ENCODE data around the gene MAST1.
"Not testable (repeated sequence)": the region's sequence is repeated elsewhere in the genome, so short reads cannot be mapped to it uniquely, and the experiment has no call there.

The MAST1 gene

DNA sequence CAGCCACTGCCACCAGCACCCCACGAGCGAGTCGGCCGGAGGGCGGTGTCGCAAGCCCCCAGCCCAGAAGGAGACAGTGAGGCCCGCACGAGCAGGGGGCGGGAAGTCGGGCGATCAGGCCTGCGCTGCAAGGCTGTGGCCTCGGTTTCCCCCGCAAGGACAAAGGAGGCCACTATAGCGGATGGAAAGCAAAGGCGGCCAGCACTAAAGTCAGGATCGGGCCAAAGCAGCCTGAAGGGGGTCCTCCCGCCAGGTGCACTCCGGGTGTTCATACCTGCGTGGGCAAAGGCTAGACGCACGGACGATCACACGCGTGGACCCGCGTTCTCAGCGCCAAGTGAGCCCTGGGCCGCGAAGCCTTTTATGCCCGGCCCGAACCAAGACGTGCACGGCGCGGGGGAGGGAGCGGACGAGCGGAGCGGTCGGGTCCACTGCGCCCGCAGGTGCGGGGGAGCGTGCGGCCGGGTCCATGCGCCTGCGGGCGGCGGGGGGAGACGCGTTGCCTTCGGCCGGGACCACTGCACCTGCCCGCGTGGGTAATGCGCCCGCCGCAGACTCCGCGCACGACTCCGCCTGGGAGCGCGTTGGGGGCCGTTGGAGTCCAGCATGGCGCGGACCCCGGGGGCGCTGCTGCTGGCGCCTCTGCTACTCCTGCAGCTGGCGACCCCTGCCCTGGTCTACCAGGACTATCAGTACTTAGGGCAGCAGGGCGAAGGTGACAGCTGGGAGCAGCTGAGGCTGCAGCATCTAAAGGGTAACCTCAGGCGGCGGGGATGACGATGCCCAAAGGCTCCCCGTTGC lies 36.6 kb upstream of the MAST1 start, which contains the start of the genes PRDX2 and THSD8:
PRDX2 (minus strand) TSS at position 335 of the 801 bp plus-strand sequence. CDS start 539 bp downstream, outside the sequence.
THSD8 (plus strand) TSS at position 604 of the 801 bp plus-strand sequence; CDS start at position 607, 3 bp downstream.
- DNase-seq (ENCODE audit: low read depth) = no peak

DNA sequence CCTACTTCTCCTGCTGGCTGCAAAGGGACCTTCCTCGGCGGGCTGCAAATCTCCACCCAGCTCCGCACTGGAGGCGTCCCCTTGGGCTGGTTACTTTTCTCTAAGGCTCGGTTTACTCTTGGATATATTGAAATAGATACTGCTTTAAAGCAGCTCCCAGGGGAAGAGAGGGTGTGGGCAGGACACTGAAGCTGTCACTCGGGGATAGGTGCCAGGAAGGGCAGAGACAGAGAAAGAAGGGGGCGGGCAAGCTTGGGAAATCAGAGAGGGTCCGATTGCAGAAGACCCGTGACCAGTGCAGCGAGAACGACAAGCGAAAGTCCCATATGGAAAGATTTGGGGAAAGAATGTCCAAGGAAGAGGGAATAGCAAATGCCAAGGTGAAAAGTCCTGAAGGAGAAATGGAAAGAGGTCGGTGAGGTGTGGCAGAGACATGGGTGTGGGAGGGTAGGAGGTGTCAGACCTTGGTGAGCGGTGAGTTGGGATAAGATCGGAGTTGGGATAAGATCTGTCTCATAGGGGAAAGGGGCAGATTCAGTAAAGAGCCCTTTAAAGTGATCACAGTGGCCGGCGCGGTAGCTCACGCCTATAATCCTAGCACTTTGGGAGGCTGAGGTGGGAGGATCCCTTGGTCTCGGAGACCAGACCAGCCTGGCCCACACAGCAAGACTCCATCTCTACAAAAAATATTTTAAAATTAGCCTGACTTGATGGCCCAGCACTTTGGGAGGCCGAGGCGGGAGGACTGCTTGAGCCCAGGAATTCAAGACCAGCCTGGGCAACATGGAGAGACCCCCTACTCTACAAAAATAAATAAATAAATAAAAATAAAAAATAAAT lies 35.8 kb upstream of the MAST1 start:
- DNase-seq (ENCODE audit: low read depth) = no peak

DNA sequence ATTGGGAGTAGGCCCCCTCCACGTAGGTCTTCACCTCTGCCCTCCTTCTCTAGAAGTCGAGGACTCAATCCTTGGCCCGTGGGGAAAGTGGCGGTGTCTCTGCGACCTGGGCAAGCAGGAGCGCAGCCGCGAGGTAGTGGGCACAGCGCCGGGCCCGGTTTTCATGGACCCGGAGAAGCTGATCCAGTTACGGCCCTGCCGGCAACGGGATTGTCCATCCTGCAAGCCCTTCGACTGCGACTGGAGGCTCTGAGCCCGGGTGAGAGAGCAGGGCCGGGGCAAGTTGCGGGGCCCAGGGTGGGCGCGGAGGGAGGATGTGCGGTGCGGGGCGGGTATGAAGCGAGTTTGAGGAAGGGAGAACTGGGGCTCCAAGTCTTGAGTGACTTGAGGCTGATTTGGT lies 34.3 kb upstream of the MAST1 start:
- DNase-seq (ENCODE audit: low read depth) = no peak

DNA sequence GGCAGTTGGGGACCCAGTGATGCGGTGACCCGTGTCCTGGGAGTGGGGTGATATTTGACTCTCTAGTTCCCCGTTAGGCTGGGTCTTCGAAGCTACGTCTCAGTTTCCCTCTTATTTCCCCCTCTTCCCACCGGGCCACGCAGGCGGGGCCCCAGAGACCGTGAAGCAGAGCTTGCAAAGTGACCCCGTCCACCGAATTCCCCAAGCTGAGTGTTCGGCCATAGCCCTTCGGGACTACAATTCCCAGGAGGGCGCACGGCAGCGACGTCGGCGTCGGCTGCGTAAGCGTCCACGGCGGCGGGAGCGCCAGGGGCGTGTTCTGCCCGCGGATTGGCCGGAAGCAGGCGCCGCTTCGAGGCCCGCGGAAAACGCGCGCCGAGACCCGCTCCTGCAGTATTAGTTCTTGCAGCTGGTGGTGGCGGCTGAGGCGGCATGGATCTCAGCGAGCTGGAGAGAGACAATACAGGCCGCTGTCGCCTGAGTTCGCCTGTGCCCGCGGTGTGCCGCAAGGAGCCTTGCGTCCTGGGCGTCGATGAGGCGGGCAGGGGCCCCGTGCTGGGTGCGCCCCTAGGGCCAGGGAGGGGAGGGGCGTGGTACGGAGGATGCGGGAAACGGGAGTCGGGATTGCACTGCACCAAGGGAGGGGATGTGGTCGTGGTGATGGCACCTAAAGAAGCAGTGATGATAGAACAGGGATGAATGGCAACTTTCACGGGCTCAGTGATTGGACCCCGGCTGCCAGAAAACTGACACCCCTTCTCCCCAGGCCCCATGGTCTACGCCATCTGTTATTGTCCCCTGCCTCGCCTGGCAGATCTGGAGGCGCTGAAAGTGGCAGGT lies 31.9 kb upstream of the MAST1 start, which contains the start of gene RNASEH2A:
RNASEH2A (plus strand) TSS at position 343 of the 840 bp plus-strand sequence; CDS start at position 433, 90 bp downstream.
- peak; percentile 78 for DNase-seq (ENCODE audit: low read depth)

DNA sequence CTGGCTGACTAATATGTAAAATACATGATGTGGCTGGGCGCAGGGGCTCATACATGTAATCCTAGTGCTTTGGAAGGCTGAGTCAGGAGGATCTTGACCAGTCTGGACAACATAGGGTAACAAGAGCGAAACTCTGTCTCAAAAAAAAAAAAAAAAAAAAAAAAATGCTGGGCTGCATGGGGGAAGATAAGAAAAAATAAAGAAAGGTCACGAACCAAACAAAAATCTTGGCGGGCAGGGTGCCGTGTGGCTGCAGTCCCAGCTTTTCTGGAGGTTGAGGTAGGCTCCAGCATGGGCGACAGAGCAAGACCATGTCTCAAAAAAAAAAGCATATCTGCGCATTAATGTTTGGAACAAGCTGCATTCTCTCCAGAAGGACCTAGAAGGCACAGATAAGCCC lies 23.2 kb upstream of the MAST1 start:
- DNase-seq (ENCODE audit: low read depth) = no peak

DNA sequence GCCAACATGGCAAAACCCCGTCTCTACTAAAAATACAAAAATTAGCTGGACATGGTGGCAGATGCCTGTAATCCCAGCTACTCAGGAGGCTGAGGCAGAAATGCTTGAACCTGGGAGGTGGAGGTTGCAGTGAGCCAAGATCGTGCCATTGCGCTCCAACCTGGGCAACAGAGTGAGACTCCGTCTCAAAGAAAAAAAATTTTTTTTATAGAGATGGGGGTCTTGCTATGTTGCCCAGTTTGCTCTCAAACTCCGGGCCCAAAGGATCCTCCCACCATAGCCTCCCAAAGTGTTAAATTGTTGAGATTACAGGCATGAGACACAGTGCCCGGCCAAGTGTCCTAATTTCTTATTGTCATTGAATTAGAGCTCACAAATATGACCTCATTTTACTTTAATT lies 21.1 kb upstream of the MAST1 start:
- not testable (repeated sequence) for DNase-seq (ENCODE audit: low read depth)

DNA sequence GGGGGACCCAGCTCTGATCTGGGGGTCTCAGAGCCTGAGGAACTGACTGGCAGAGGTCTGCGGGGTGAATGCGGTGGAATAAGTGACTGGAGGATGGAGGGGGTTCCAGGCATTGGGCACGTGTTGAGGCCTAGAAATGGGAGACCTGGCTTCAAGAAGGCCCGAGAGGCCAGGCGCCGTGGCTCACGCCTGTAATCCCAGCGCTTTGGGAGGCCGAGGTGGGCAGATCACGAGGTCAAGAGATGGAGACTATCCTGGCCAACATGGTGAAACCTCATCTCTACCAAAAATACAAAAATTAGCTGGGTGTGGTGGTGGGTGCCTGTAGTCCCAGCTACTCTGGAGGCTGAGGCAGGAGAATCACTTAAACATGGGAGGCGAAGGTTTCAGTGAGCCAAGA lies 20.5 kb upstream of the MAST1 start:
- not testable (repeated sequence) for DNase-seq (ENCODE audit: low read depth)

DNA sequence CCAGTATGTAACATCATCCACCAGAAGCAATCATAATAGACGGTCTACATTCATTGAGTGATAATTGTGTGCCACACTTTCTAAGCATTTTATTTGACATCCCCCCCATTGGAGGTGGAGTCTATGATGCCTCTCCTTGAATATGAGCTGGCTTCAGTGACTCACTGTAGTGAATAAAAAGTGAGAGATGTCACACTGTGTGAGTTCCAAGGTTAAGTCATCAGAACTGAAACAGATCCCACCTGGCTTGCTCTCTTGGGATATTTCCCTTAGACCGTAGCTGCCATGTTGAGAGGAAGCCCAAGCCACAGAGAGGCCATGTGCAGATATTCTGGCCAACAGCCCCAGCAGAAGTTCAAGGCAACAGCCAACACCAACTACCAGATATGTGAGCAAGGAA lies 16.6 kb upstream of the MAST1 start:
- DNase-seq (ENCODE audit: low read depth) = no peak

DNA sequence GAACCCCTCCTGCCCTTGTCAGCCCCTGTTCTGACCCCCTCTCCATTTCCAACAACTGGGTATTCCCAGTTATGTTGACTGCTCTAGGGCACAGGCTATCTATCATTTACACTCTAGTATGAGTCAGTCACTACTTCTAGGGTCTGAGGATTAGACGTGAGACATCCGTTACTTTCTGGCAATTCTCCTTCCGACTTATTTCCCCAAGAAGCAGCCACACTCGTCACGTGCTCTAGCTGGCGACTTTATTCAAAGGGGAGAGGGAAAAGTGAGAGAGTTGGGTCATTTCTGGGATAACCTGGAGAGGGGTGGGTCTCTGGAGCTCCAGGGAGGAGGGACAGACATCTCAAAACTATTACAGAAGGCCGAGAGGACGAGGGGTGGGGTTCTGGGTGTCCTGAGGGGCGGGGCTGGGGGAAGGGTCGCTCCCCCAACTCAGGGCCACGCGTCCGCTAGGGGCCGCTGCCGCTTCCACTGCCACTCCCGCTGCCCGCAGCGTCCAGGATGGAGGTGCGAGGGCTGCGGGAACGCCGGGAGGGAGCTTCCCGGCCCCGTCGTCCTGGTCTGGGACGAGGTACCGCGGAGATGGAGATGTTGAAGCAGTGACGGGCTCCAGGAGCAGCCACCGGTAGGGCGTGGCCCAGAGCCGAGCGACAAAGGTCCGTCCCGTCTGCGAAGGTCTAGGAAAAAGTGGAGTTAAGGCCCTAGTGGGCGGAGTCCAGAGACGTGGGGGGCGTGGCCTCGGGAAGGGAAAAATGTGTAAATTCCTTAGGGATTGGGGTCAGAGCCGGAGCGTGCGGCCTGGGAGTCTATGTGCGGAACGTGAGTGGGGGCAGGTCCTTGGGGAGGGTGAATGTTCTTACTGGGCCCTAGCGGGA lies 12.8 kb upstream of the MAST1 start:
- no peak for DNase-seq (ENCODE audit: low read depth)

DNA sequence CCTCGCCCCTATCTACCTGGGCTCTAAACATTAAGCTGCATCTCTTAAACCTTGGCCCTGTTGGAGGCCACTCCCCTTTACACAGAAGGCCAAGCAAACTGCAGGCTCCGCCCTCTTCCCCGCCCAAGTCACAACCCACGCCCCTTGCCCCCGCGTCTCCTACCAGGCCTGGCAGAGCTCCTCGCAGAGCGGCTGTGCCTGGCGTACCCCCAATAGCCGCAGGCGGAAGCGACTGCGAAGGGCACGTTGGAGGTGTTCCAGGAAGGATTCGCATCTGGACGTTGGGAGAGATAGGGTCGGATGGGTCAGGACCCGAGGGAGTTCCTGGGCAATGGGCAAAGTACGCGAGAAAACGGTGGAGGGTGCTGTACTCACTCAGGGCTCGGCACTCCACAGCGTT lies 9.8 kb upstream of the MAST1 start:
- no peak for DNase-seq (ENCODE audit: low read depth)

DNA sequence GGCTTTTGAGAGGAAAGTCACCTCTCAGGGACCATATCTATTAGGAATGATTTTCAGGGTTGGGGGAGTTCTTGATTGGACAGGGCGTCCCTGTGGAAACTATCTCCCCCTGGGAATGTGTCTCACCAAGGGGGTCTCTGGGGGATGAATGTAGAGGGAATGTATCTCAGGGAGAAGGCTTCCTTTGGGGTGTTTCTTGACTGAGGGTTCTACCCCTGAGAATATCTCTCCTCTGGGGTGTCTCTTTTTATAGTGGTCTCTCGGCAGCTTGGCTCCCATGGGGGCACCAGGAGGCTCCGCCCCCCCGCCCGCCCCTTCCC lies 4.9 kb upstream of the MAST1 start:
- DNase-seq (ENCODE audit: low read depth) = no peak

DNA sequence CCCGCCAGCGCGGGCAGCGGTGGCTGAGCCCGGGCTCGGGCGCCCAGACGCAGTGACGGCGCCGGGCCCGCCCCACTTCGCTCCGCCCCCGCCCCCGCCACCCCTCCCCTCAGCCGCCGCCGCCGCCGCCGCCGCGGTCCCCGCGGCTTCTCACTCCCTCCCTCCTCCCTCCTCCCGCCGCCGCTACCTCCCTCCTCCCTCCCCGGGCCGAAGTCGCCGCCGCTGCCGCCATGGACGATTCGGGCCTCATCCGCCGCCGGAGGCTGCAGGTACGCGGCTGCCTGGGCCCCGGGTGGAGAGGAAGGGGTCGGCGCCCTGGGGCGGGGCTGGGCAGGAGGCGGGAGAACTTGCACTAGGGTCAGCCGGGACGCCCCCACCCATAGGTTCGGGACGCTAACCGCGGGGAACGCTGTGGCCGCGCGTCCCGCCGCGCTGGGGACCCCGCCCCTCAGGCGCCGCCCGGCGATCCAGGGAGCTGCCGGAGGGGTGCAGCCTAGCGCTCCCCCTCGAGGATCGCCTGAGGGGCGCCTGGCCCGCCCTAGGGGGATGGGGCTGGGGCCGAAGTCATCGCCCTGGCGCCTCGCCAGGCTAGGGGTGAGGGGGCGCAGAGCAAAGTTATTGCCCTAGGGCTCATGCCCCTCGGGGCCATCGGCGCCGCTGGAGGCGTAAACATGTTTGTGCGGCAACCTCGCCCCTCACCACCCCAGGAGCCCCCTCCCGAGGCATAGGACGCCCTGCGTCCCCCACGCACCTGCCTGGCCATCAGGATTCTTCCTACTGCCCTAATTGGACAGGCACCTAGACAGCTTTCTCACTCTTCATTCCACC lies 4.4 kb upstream of the MAST1 start:
- DNase-seq (ENCODE audit: low read depth) = no peak

DNA sequence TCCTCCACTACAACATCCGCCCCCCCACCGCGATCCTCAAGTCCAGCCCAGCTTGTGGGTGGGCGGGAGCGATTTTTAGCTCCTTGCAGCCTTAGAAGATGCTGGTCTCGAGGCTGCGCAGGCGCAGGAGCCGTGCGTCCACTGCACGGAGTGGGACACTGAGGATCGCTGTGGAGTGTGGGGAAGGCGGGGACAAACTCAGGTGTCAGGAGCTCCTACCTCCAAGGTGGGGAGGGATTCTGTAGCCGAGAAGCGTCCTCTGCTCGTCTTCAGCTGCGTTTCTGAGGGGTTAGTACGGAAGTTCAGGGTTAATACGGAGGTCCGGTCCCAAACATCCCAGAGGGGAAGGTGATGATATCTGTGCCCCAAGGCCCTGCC lies 3.8 kb upstream of the MAST1 start, which contains the start of gene RTBDN:
RTBDN (minus strand) TSS at position 14 of the 378 bp plus-strand sequence. CDS start 4,600 bp downstream, outside the sequence.
- no peak for DNase-seq (ENCODE audit: low read depth)

DNA sequence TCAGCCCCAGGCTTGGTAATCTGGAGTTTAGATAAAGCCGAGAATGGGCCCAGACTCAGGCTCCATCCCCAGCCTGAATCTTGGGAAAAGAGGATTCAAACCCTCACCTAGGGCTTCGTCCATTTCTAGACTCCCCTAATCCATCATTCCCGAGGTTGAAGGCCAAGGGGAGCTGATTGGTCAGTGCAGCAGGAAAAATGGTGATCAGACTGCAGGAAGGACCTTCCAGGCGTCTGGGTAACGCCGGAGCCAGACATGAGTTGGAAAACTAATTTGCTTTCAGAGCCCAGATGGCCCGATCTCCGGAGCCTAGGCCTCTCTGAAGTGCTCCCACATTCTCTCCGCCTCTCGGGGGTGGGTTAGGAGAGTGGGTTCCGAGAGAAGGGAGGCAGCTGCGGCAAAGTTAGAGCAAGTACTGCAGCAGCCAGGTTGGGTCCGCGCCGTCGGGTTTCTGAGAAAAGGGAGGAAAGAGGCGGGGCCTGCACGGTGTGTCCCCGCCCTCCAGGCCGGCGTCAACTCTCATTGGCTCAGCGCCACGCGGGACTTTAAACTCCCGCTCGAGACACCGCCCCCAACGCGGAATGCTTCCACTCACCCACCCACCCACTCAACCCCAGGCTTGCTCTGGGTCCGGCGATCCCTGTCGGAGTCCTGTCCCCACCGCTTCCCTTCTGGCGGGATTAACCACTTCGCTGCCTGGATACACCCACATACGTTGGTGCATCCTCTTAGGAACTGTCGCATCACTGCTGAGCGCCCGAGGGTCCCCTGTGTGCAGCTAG lies 3.1 kb upstream of the MAST1 start:
- no peak for DNase-seq (ENCODE audit: low read depth)

DNA sequence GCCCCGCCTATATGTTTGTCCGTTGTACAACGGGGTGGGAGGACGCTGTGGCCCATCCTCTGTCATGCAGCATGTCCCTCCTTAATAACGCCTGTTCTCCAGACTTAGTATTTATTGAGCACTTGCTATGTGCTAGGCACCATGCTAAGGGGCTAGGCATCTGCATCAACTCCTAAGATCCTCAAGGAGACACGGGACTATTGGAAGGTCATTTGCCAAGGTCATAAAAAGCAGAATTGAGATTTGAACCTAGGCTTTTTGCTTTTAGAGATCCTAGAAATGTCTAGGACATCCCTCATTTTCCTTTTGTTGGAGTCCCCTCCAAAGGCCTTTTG lies 1.8 kb upstream of the MAST1 start:
- no peak for DNase-seq (ENCODE audit: low read depth)

DNA sequence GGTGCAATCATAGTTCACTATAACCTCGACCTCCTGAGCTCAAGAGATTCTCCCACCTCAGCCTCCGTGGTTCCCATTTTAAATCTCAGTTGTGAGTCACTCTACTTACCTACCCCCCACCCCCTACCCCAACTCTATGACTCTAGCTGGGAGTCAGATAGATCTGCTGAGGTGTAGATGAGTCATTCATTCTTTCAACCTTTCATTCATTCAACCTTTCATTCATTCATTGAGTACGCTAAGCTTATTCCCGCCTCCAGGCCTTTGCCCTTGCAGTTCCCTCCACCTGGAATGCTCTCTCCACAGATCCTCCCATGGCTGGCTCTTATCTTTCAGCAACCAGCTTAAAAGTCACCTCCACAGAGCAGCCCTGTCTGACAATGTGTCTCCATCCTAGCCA lies 1.1 kb upstream of the MAST1 start:
- no peak for DNase-seq (ENCODE audit: low read depth)

DNA sequence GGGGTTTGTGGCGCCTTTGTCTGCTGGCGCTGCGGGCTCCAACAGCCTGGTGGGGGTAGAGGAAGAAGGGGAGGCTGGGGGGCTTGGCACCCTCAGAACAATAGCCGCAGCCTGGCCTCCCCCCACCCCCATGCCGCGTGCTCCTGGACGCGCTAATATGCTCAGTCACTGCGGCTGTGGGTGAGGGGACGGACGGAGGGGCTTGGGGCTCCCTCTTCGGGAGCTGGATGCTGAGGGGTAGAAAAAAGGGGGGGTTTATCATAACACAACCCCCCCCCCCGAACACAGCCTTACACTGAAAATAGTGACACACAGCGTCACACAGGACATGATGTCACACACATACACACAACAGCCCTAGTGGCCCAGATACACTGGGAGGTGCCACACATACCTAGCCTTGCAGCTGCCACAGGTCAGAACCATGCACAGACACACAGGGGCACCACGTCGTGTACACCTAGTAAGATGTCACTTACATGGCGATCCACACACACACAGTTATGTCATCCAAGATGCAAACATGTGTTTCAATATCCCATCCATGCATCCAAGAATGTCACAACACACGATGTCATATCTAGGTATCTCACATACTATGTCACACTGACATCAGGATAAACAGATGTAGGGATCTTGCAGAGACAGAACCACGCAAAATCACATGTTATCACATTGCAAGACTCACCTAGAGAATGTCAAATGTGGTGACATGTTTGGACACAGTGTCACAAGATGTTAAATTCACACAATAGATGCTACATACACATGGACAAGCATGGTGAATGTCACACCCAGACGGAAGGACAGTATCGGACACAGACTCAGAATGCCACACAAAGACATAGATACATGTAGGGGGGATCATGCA lies 806 bp downstream of the MAST1 start:
- DNase-seq (ENCODE audit: low read depth) = no peak
